Left lung (tissue), 10 donors: ENCODE data around the gene SPIN1. TPM values are rescaled to one million over a fixed set of nuclear protein-coding genes. Genes with fewer than 3 reads are reported as not detected.

Experiments used
- ATAC-seq: fragments of 200-7000 bp; cut with Tn5 transposase; one replicate; pipeline ENCODE4 v1.9.1; 2020; ENCODE audit warnings: moderate library complexity
- DNase-seq, 4 donors: peaks; one replicate each; pipeline ENCODE4 v3.0.0-alpha.2; 2013 to 2020
- H3K27ac ChIP-seq, 2 donors: fragments of 200-600 bp; sonication (generic) in 1 of 2; one replicate each; pipeline versions ENCODE4 v1.5.0 to v1.8.0; 2020 to 2021
- H3K27me3 ChIP-seq, 2 donors: fragments of 200-600 bp; sonication (generic) in 1 of 2; one replicate each; pipeline versions ENCODE4 v1.5.0 to v1.8.0; 2020 to 2021
- H3K36me3 ChIP-seq, 2 donors: fragments of 200-600 bp; sonication (generic) in 1 of 2; one replicate each; pipeline versions ENCODE4 v1.5.0 to v1.8.0; 2020 to 2021
- H3K4me1 ChIP-seq, 2 donors: fragments of 200-600 bp; one replicate each; pipeline ENCODE4 v1.8.0; 2021
- H3K4me3 ChIP-seq, 2 donors: fragments of 200-600 bp; sonication (generic) in 1 of 2; one replicate each; pipeline versions ENCODE4 v1.5.0 to v1.8.0; 2020 to 2021; ENCODE audit warnings: mild to moderate bottlenecking in 1 of 2
- H3K9me3 ChIP-seq, 2 donors: fragments of 200-600 bp; sonication (generic) in 1 of 2; one replicate each; pipeline versions ENCODE4 v1.5.0 to v1.8.0; 2020 to 2021
- intact Hi-C, 2 donors: fragments of 100-400 bp; cut with DNase I; formaldehyde crosslinking; loops; one replicate each; pipeline versions ENCODE4 v1.11.2 to v1.14.2; 2022
- polyA plus RNA-seq, 6 donors: library from polyadenylated mRNA; unstranded; fragments of 120-200 nt; gene quantifications; one replicate each; pipeline ENCODE4 v1.2.1, GENCODE V29; 2013; ENCODE audit not compliant: insufficient read length in 6 of 6
- total RNA-seq, 2 donors: library from RNA; stranded (reverse); fragmentation: NEBNext Ultra II Directional; extraction: Animal tissue kit (Norgen Biotek cat#: 25700); gene quantifications; one replicate each; pipeline ENCODE4 v1.2.1, GENCODE V29; 2021
- TF ChIP-seq, protein P1 (sequence below), 2 donors: fragments of 200-600 bp; sonication (generic) in 1 of 2; IDR thresholded peaks; one replicate each; pipeline versions ENCODE4 v1.5.0 to v1.8.0; 2021; ENCODE audit warnings: antibody characterized with exemption in 2 of 2
- donor health status: DM: no; HTN: yes; CAD: no.
- donor health status: DM: no; HTN: no; CAD: no.

SPIN1 gene
- total and polyA plus RNA-seq, 8 donors: 56.1 to 171 (median 152) TPM

- intact Hi-C loops: no loop called here
- TF ChIP-seq, protein P1, sequence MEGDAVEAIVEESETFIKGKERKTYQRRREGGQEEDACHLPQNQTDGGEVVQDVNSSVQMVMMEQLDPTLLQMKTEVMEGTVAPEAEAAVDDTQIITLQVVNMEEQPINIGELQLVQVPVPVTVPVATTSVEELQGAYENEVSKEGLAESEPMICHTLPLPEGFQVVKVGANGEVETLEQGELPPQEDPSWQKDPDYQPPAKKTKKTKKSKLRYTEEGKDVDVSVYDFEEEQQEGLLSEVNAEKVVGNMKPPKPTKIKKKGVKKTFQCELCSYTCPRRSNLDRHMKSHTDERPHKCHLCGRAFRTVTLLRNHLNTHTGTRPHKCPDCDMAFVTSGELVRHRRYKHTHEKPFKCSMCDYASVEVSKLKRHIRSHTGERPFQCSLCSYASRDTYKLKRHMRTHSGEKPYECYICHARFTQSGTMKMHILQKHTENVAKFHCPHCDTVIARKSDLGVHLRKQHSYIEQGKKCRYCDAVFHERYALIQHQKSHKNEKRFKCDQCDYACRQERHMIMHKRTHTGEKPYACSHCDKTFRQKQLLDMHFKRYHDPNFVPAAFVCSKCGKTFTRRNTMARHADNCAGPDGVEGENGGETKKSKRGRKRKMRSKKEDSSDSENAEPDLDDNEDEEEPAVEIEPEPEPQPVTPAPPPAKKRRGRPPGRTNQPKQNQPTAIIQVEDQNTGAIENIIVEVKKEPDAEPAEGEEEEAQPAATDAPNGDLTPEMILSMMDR (IDR thresholded peaks at IDR 0.05): no peak
- peaks cover 0 to 15% of the 10 kb centered on the region in 2 donors for H3K9me3 ChIP-seq
- H3K27ac ChIP-seq: no peak overlapping the region
- no peak for DNase-seq
- no peaks in the 10 kb centered on the region for H3K36me3 ChIP-seq
- H3K4me3 ChIP-seq: no peak overlapping the region
- H3K27me3 ChIP-seq: no peaks in the 10 kb centered on the region
- ATAC-seq: no peak
- no peaks in the 10 kb centered on the region for H3K4me1 ChIP-seq
Measured at GRCh38 chr9:88364706-88365105, 23.5 kb upstream of the SPIN1 start.

DNA sequence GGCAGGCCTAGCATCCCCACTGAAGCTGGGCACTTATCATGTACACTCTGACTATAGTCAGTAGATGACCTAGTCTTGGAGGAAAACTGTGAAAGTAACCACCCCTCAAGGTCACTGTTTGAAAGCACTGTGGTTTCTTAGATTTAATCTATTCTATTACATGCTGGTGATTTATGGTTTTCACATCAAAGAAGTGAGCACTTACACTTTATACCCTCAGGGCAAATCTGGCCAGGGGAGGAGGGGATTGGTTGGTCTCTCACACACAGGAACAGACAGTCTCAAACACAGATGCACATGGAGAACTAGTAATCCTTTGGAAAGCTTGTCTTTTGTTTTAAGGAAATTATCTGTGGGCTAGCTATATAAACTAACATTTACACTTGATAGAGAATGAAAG is 17.9 kb upstream of the SPIN1 start:
- Histone ChIP-seq H3K36me3 (no peaks in the 10 kb centered on the region), H3K4me3 (no peak overlapping the region), H3K4me1 (no peaks in the 10 kb centered on the region), H3K9me3 (peaks cover 0 to 15% of the 10 kb centered on the region in 2 donors), H3K27ac (no peak overlapping the region), H3K27me3 (no peaks in the 10 kb centered on the region)
- no peak for ATAC-seq
- TF ChIP-seq, protein P1 (IDR thresholded peaks at IDR 0.05): no peak
- intact Hi-C loops: no loop called here
- no peak for DNase-seq

DNA sequence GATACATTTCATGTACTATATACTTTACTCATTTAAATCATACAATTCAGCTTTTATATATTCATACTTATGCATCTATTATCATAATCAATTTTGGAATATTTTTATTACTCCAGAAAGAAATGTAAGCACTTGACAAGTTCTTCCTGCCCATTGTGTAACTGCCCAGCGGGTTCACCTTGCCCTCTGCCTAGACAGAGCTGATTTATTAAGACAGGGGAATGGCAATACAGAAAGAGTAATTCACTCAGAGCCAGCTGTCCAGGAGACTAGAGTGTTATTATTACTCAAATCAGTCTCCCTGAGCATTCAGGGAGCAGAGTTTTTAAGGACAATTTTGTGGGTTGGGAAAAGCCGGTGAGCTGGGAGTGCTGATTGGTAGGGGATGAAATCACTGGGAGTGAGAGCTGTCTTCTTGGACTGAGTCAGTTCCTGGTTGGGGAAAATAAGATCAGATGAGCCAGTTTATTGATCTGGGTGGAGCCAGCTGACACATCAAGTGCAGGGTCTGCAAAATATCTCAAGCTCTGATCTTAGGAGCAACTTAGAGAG is 16.1 kb upstream of the SPIN1 start:
- Histone ChIP-seq H3K27ac (no peak overlapping the region), H3K27me3 (no peaks in the 10 kb centered on the region), H3K4me3 (no peak overlapping the region), H3K36me3 (no peaks in the 10 kb centered on the region), H3K9me3 (peaks cover 0 to 15% of the 10 kb centered on the region in 2 donors), H3K4me1 (no peaks in the 10 kb centered on the region)
- TF ChIP-seq, protein P1 (IDR thresholded peaks at IDR 0.05): no peak
- no peak for DNase-seq
- intact Hi-C loops: no loop called here
- ATAC-seq: no peak

- Histone ChIP-seq H3K27me3 (no peaks in the 10 kb centered on the region), H3K36me3 (no peaks in the 10 kb centered on the region), H3K4me1 (no peaks in the 10 kb centered on the region), H3K4me3 (no peak overlapping the region), H3K27ac (no peak overlapping the region), H3K9me3 (peaks cover 0 to 13% of the 10 kb centered on the region in 2 donors)
- no peak for DNase-seq
- ATAC-seq: no peak
- intact Hi-C loops: no loop called here
- TF ChIP-seq, protein P1 (IDR thresholded peaks at IDR 0.05): no peak
Measured at GRCh38 chr9:88373045-88373444, 15.2 kb upstream of the SPIN1 start.

DNA sequence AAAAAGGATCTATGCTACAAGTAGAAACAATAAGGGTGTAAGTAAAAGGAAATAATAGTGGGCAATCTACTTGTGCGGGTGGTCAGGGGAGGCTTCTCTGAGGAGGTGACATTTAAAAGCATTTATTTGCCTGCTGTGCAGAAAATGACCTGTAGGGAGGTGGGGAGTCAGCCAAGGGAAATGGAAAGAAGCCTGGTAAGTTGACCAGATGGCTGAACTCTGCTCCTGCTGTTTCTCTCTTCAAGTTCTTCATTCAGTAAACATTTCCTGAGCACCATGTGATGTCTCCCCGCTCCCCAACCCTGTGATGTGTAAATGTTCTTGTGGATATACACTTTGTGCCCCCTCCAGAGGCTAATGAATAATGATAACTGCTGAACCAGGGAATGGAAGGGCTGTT is 9.9 kb upstream of the SPIN1 start:
- Histone ChIP-seq H3K4me3 (no peak overlapping the region), H3K36me3 (no peaks in the 10 kb centered on the region), H3K27ac (no peak overlapping the region), H3K9me3 (peaks cover 0 to 5% of the 10 kb centered on the region in 2 donors), H3K27me3 (no peaks in the 10 kb centered on the region), H3K4me1 (no peaks in the 10 kb centered on the region)
- ATAC-seq: no peak
- DNase-seq: no peak
- TF ChIP-seq, protein P1 (IDR thresholded peaks at IDR 0.05): no peak
- intact Hi-C loops: no loop called here
